Cardiac muscle cell (in vitro differentiated cells and primary cell): Measurements from ENCODE around the gene B4GALT7. TPM values are rescaled to one million over a fixed set of nuclear protein-coding genes. Genes with fewer than 3 reads are reported as not detected.
A peak's percentile ranks its signal among the peaks of the same experiment; 100 is the strongest.

Experiments
- DNase-seq, 2 donors: peaks; one replicate each; pipeline versions ENCODE4 v3.0.0 to v3.0.0-alpha.2; 2010 to 2017; ENCODE audit warnings: low read depth in 1 of 2, low spot score in 1 of 2
- H3K27ac ChIP-seq: fragments of 200-600 bp; sonication (generic); 2 replicates; pipeline ENCODE4 v1.5.1; 2016
- H3K27me3 ChIP-seq: fragments of 200-600 bp; sonication (generic); 2 replicates; pipeline ENCODE4 v1.6.0; 2016; ENCODE audit warnings: control low read depth
- H3K36me3 ChIP-seq: fragments of 200-600 bp; sonication (generic); 2 replicates; pipeline ENCODE4 v1.5.1; 2016; ENCODE audit warnings: control low read depth
- H3K4me1 ChIP-seq: fragments of 200-600 bp; sonication (generic); 2 replicates; pipeline ENCODE4 v1.8.1; 2017; ENCODE audit warnings: low read depth, mild to moderate bottlenecking, mixed run types
- H3K4me3 ChIP-seq: fragments of 200-600 bp; sonication (generic); 2 replicates; pipeline ENCODE4 v1.5.1; 2016; ENCODE audit warnings: mild to moderate bottlenecking
- H3K9me3 ChIP-seq: fragments of 200-600 bp; sonication (generic); 2 replicates; pipeline ENCODE4 v1.5.1; 2017; ENCODE audit warnings: low read depth, mild to moderate bottlenecking, control low read depth
- CTCF ChIP-seq: IDR thresholded peaks from 2 replicates; pipeline ENCODE4 v1.5.1; 2012; ENCODE audit warnings: low read depth, mild to moderate bottlenecking, low read length
- polyA plus RNA-seq: library from polyadenylated mRNA; unstranded; fragments of >200 nt; fragmentation: Nextera tagmentation; extraction: Ambion mirVana; gene quantifications from 2 replicates; pipeline ENCODE4 v1.2.1, GENCODE V29; 2016
- total RNA-seq: library from RNA; depleted of rRNA; stranded (reverse); fragments of >200 nt; gene quantifications from 2 replicates; pipeline ENCODE4 v1.2.3, GENCODE V29; 2016

Gene B4GALT7
- total and polyA plus RNA-seq, 2 experiments from 2014 or later: 29.0 to 42.3 TPM

- DNase-seq: no peak
- H3K27ac ChIP-seq: no peak overlapping the region
- H3K4me1 ChIP-seq: no peaks in the 10 kb centered on the region
- H3K36me3 ChIP-seq: peaks cover 16% of the 10 kb centered on the region
- no peaks in the 10 kb centered on the region for H3K9me3 ChIP-seq
- TF ChIP-seq CTCF: no peak
- peak overlapping the region; percentile 82 for H3K4me3 ChIP-seq
- H3K27me3 ChIP-seq: peaks cover 27% of the 10 kb centered on the region
Measured at GRCh38 chr5:177591690-177592009, 8.3 kb upstream of the B4GALT7 start.

GRCh38 chr5:177592010-177592834 lies 7.7 kb upstream of the B4GALT7 start, which contains the start of gene TMED9:
Gene TMED9, plus strand, starts transcription at chr5:177592203. Its CDS starts 12 bp downstream, at chr5:177592215.
- peaks cover 24% of the 10 kb centered on the region for H3K27me3 ChIP-seq
- H3K9me3 ChIP-seq: no peaks in the 10 kb centered on the region
- peaks cover 16% of the 10 kb centered on the region for H3K36me3 ChIP-seq
- no peaks in the 10 kb centered on the region for H3K4me1 ChIP-seq
- H3K27ac ChIP-seq: peak within 1 kb of the TSS; percentile 80
- no peak for TF ChIP-seq CTCF
- peak; percentile 84 to 89 for DNase-seq
- H3K4me3 ChIP-seq: peak within 1 kb of the TSS; percentile 82

GRCh38 chr5:177592905-177593304 lies 7.0 kb upstream of the B4GALT7 start:
- no peak for DNase-seq
- H3K27ac ChIP-seq: peak overlapping the region; percentile 80
- peaks cover 16% of the 10 kb centered on the region for H3K36me3 ChIP-seq
- H3K9me3 ChIP-seq: no peaks in the 10 kb centered on the region
- H3K27me3 ChIP-seq: peaks cover 24% of the 10 kb centered on the region
- peak overlapping the region; percentile 82 for H3K4me3 ChIP-seq
- H3K4me1 ChIP-seq: no peaks in the 10 kb centered on the region
- no peak for TF ChIP-seq CTCF

GRCh38 chr5:177593511-177593910 lies 6.4 kb upstream of the B4GALT7 start:
- Histone ChIP-seq H3K27me3 (peaks cover 21% of the 10 kb centered on the region), H3K9me3 (no peaks in the 10 kb centered on the region), H3K36me3 (peaks cover 16% of the 10 kb centered on the region), H3K27ac (no peak overlapping the region), H3K4me3 (no peak overlapping the region), H3K4me1 (no peaks in the 10 kb centered on the region)
- no peak for TF ChIP-seq CTCF
- DNase-seq: no peak

GRCh38 chr5:177594071-177594470 lies 5.9 kb upstream of the B4GALT7 start:
- TF ChIP-seq CTCF: no peak
- Histone ChIP-seq H3K36me3 (peaks cover 16% of the 10 kb centered on the region), H3K4me3 (no peak overlapping the region), H3K27me3 (peaks cover 17% of the 10 kb centered on the region), H3K9me3 (no peaks in the 10 kb centered on the region), H3K4me1 (no peaks in the 10 kb centered on the region), H3K27ac (no peak overlapping the region)
- DNase-seq: no peak
